ENCODE measurements around the gene ITPR2.

Gene ITPR2

GRCh38 chr12:26801486-26801885 lies 31.5 kb downstream of the ITPR2 start:
- H3K27ac ChIP-seq (ENCODE audit: low read length): no peak overlapping the region
- H3K27me3 ChIP-seq (replicated peaks; ENCODE audit: insufficient read depth, low read length): no peaks in the 10 kb centered on the region
- H3K4me1 ChIP-seq (ENCODE audit: low read length): peaks cover 22% of the 10 kb centered on the region
- H3K9me2 ChIP-seq (replicated peaks; ENCODE audit: insufficient read depth, low read length): no peaks in the 10 kb centered on the region
- H3K4me3 ChIP-seq (ENCODE audit: low read length): no peak overlapping the region
- TF ChIP-seq EZH2phosphoT487 (IDR thresholded peaks at IDR 0.05; ENCODE audit: low read length) (no peak), EZH2 (optimal IDR thresholded peaks at IDR 0.05; ENCODE audit: low read depth, low read length) (no peak)
- no peaks in the 10 kb centered on the region for H3K36me3 ChIP-seq (replicated peaks; ENCODE audit: insufficient read depth, low read length)
- H3K9ac ChIP-seq (ENCODE audit: low read length): no peak overlapping the region
- no peaks in the 10 kb centered on the region for H3K9me3 ChIP-seq (replicated peaks; ENCODE audit: insufficient read depth, low read length)
- H2AFZ ChIP-seq (ENCODE audit: low read length): no peak overlapping the region
- no peaks in the 10 kb centered on the region for H3K79me2 ChIP-seq (ENCODE audit: low read length)
- H3F3A ChIP-seq (ENCODE audit: insufficient read depth, low read length): peaks cover 8% of the 10 kb centered on the region
- no peak overlapping the region for H3K4me2 ChIP-seq (ENCODE audit: low read depth, low read length)
- no peak for DNase-seq
- no peaks in the 10 kb centered on the region for H4K20me1 ChIP-seq (ENCODE audit: insufficient read depth, low read length)

- Histone ChIP-seq H2AFZ (ENCODE audit: low read length) (no peak overlapping the region), H3F3A (ENCODE audit: insufficient read depth, low read length) (peaks cover 8% of the 10 kb centered on the region), H3K4me2 (ENCODE audit: low read depth, low read length) (no peak overlapping the region), H3K27me3 (replicated peaks; ENCODE audit: insufficient read depth, low read length) (no peaks in the 10 kb centered on the region), H4K20me1 (ENCODE audit: insufficient read depth, low read length) (no peaks in the 10 kb centered on the region), H3K4me3 (ENCODE audit: low read length) (no peak overlapping the region), H3K36me3 (replicated peaks; ENCODE audit: insufficient read depth, low read length) (no peaks in the 10 kb centered on the region), H3K27ac (ENCODE audit: low read length) (no peak overlapping the region), H3K4me1 (ENCODE audit: low read length) (peaks cover 22% of the 10 kb centered on the region), H3K9me2 (replicated peaks; ENCODE audit: insufficient read depth, low read length) (no peaks in the 10 kb centered on the region), H3K79me2 (ENCODE audit: low read length) (no peaks in the 10 kb centered on the region), H3K9ac (ENCODE audit: low read length) (no peak overlapping the region), H3K9me3 (replicated peaks; ENCODE audit: insufficient read depth, low read length) (no peaks in the 10 kb centered on the region)
- DNase-seq: no peak
- no peak for TF ChIP-seq EZH2 (optimal IDR thresholded peaks at IDR 0.05; ENCODE audit: low read depth, low read length)
- TF ChIP-seq EZH2phosphoT487 (IDR thresholded peaks at IDR 0.05; ENCODE audit: low read length): no peak
- no peak for TF ChIP-seq CTCF (IDR thresholded peaks at IDR 0.05; ENCODE audit: low read length)
Observed at GRCh38 chr12:26800858-26801257, 32.1 kb downstream of the ITPR2 start.

- Histone ChIP-seq H3K9ac (ENCODE audit: low read length) (no peak overlapping the region), H2AFZ (ENCODE audit: low read length) (no peak overlapping the region), H3K79me2 (ENCODE audit: low read length) (no peaks in the 10 kb centered on the region), H3K4me3 (ENCODE audit: low read length) (no peak overlapping the region), H3F3A (ENCODE audit: insufficient read depth, low read length) (peaks cover 8% of the 10 kb centered on the region), H3K4me2 (ENCODE audit: low read depth, low read length) (no peak overlapping the region), H3K9me3 (replicated peaks; ENCODE audit: insufficient read depth, low read length) (no peaks in the 10 kb centered on the region), H3K36me3 (replicated peaks; ENCODE audit: insufficient read depth, low read length) (no peaks in the 10 kb centered on the region), H3K9me2 (replicated peaks; ENCODE audit: insufficient read depth, low read length) (no peaks in the 10 kb centered on the region), H3K4me1 (ENCODE audit: low read length) (peaks cover 22% of the 10 kb centered on the region), H4K20me1 (ENCODE audit: insufficient read depth, low read length) (no peaks in the 10 kb centered on the region), H3K27ac (ENCODE audit: low read length) (no peak overlapping the region), H3K27me3 (replicated peaks; ENCODE audit: insufficient read depth, low read length) (no peaks in the 10 kb centered on the region)
- no peak for DNase-seq
- no peak for TF ChIP-seq EZH2 (optimal IDR thresholded peaks at IDR 0.05; ENCODE audit: low read depth, low read length)
- TF ChIP-seq CTCF (IDR thresholded peaks at IDR 0.05; ENCODE audit: low read length): no peak
- no peak for TF ChIP-seq EZH2phosphoT487 (IDR thresholded peaks at IDR 0.05; ENCODE audit: low read length)
Observed at GRCh38 chr12:26800347-26800746, 32.6 kb downstream of the ITPR2 start.

- peaks cover 8% of the 10 kb centered on the region for H3F3A ChIP-seq (ENCODE audit: insufficient read depth, low read length)
- no peaks in the 10 kb centered on the region for H3K9me2 ChIP-seq (replicated peaks; ENCODE audit: insufficient read depth, low read length)
- peak; percentile 31 for DNase-seq
- no peak overlapping the region for H2AFZ ChIP-seq (ENCODE audit: low read length)
- H3K4me1 ChIP-seq (ENCODE audit: low read length): peaks cover 22% of the 10 kb centered on the region
- no peaks in the 10 kb centered on the region for H3K27me3 ChIP-seq (replicated peaks; ENCODE audit: insufficient read depth, low read length)
- no peaks in the 10 kb centered on the region for H3K36me3 ChIP-seq (replicated peaks; ENCODE audit: insufficient read depth, low read length)
- H3K9me3 ChIP-seq (replicated peaks; ENCODE audit: insufficient read depth, low read length): no peaks in the 10 kb centered on the region
- H3K4me3 ChIP-seq (ENCODE audit: low read length): no peak overlapping the region
- no peak for TF ChIP-seq CTCF (IDR thresholded peaks at IDR 0.05; ENCODE audit: low read length)
- H3K79me2 ChIP-seq (ENCODE audit: low read length): no peaks in the 10 kb centered on the region
- H3K4me2 ChIP-seq (ENCODE audit: low read depth, low read length): 0 out of 2 replicates have a peak overlapping the region, but pooled peaks have one; percentile 9
- no peaks in the 10 kb centered on the region for H4K20me1 ChIP-seq (ENCODE audit: insufficient read depth, low read length)
- peak overlapping the region; percentile 30; the same call in 1 of the 2 replicates for H3K27ac ChIP-seq (ENCODE audit: low read length)
- H3K9ac ChIP-seq (ENCODE audit: low read length): no peak overlapping the region
Observed at GRCh38 chr12:26799741-26800140, 33.3 kb downstream of the ITPR2 start.

Measured in MM.1S (cell line).